NCI-H526 treated with DMSO at 0.1 percent for 48 hours (cell line): ENCODE data around the gene TMPRSS4.

ENCODE experiments used
- DNase-seq: peaks from one replicate; lab custom pipeline; 2025; lab: John Stamatoyannopoulos, UW

Gene TMPRSS4

DNA sequence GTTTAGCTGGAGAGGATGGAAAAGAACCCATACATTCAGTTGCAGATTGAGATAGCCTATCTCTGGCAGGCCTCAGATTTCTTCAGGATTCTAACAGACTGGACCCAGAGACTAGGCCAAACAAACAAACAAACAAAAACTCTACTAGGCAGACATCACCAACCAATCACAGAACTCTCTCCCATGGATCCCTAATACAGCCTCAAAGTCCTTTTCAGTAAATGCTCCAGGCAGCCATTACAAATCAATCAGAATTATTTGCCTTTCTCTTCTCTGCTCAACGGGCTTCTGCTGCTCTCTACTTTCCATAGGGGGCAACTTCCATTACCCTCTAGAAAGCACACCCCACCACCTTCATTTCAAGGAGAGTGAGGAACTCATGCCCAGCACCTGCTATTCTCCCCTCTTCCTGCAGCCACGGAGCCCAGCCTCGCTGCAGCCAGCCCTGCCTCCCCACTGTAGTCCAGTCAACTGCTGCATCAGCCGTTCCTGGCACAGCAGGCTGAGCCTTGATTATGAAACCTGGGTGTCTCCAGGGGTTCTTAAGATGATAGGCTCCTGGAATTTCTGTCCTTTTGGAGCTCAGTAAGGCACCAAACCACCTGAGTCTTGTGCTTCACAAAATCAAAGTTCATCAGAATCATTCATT, 28.9 kb downstream of the TMPRSS4 start:
- no peak for DNase-seq

DNA sequence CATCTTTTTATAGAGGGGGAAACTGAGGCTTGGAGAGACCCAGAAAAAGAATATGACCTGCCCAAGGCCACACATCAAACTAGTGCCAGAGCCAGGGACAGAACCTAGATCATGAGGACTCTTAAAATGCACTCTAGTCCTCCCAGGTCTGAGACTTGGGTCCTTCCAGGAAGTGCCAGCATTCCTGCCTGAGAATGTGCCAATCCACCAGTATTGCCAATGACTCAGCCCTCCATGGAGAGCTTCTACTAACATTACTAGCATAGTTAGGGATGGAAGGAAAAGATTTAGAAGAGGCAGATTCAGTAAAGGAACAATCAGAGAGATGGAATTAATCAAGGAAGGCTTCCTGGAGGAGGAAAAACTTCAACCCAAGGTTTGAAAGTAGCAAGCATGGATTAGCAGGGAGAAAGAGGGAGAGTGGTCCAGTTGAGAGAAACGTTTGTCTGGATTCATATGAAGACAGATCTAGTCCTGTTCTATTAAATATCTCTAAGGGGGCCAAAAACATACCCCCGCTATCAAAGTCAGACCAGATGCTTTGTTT, 30.0 kb downstream of the TMPRSS4 start:
- no peak for DNase-seq

DNA sequence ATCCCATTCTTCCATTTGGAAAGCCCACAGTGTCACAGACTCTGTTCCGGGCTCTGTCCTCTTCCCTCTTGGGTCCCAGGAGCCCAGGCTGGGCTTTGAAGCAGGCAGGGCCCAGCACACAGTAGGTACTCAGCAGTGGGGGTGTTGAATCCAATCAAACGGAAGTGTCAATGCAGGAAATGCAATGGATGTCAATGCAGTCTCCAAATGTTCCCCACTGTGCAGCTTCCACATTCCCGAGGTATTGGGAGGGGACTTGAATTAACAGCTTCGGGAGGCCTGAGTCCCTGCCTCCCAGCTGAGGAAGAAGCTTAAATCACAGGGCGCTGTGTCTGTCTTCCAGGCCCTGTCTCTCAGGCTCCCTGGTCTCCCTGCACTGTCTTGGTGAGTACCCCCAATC, 31.6 kb downstream of the TMPRSS4 start:
- no peak for DNase-seq

DNA sequence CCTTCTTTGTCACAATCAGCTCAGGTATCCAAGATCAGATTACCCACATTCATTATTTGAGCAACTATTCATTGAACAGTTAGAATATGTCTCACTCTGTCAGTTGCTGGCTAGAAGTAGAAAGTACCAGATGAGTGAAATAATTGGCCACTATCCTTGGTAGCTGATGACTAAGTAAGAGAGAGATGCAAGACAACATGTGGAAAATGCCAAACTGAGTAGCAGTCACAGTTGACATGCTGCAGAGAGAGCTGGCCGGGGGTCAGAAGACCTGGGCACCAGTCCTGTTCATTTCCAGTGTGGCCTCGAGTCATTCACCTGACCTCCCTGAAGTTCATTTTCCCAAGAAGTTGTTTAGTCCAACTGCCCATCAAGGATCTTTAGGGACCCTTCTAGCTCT, 32.4 kb downstream of the TMPRSS4 start:
- no peak for DNase-seq

- no peak for DNase-seq
These were observed 34.3 kb downstream of the TMPRSS4 start for GRCh38 chr11:118111019-118111743.

DNA sequence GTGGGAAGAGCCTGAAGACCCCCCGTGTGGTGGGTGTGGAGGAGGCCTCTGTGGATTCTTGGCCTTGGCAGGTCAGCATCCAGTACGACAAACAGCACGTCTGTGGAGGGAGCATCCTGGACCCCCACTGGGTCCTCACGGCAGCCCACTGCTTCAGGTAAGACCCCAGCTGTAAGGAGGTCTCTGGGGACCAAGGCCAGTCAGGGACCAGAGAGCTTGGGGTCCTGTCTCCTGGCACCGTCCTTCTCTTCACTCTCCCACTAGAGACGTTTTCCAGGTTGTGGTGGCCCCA, 34.8 kb downstream of the TMPRSS4 start:
- DNase-seq, result no peak

DNA sequence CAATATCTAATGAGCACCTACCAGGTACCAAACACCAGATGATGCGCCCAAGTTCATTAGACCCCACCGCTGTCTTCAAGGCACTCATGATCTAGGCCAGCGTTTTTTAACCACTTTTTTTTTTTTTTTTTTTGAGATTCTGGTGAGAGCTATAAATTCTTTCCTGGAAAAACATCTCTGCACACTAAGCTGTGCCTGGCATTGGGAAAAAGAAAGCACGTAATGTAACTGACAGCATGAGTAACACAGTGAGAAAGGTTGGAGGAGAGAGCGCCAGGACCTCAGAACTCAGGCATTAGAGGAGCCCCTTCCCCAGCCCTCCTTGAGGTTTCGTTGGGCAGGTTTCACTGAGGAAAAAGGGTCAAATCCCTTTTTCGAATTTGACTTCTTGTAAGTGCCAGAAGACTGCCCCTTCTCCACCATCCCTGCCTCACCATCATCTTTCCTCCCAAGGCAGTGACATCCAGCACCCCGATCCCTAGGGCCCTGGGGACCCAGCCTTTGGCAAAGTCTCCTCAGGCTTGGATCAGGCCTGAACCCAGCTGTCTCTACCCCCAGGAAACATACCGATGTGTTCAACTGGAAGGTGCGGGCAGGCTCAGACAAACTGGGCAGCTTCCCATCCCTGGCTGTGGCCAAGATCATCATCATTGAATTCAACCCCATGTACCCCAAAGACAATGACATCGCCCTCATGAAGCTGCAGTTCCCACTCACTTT, 36.0 kb downstream of the TMPRSS4 start:
- no peak for DNase-seq

DNA sequence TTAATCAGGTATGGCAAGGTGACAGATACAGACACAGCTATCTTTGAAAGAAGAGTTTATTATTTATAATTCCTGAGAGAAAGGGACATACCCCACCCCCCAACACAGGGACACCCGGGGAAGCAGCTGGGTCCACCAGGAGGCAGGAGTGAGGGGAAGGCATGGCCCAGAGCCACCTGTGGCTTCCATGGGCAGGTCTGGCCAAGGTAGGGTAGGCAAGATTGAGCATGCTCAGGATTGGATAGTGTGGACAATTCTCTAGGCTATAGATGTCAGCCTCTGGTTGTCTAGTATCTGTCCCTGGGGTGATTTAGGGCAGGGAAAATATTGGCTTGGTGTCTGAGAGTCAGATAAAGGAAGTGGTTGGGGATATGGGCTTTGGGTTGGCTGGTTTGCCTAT, 37.4 kb downstream of the TMPRSS4 start:
- DNase-seq, result no peak

GRCh38 chr11:118115048-118115447, 38.2 kb downstream of the TMPRSS4 start:
- no peak for DNase-seq

GRCh38 chr11:118117790-118118601, 41.1 kb downstream of the TMPRSS4 start:
- DNase-seq, result no peak

DNA sequence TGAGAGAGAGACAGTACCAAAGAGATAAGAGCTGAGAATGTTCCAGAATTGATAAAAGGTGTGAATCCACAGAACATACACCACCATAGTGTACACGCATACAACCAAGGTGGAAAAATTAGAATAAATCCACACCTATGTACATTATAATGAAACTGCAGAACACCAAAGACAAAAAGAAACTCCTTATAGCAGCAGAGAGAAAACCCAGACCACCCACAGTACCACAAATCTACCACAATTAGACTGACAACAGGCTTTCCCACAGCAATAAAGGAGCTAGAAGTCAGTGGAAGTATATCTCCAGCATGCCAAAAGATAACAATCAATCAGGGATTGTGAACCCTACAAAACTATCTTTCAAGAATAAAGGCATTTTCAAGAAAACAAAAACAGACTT, 43.9 kb downstream of the TMPRSS4 start:
- no peak for DNase-seq

DNA sequence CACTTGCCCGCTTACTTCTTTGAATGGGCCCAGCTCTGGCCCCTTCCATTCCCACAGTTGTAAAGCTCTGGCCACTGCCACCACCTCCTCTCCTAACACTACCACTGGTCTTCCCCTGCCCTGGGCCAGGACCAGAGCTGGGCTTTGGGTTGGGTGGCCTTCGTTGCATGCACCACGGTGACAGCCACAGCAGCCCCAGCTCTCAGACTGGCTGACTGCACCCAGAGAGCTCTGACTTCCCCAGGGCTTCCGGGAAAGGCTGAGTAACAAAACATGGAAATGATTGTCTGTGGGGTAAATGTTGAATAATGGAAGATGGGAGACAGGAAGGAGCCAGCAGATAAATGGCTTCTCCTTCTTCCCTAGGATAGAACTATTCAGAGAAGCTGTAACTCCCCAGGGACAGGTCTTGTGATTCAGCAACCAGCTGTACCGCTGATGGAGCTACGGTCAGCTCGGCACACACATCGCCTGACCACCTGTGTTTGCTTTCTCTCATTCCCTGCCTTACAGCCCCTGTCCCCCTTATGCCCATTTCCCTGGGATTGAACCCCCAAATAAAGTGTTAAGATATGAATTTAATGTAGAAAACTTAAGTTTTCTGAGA, 48.2 kb downstream of the TMPRSS4 start:
- DNase-seq, result peak; percentile 52

DNA sequence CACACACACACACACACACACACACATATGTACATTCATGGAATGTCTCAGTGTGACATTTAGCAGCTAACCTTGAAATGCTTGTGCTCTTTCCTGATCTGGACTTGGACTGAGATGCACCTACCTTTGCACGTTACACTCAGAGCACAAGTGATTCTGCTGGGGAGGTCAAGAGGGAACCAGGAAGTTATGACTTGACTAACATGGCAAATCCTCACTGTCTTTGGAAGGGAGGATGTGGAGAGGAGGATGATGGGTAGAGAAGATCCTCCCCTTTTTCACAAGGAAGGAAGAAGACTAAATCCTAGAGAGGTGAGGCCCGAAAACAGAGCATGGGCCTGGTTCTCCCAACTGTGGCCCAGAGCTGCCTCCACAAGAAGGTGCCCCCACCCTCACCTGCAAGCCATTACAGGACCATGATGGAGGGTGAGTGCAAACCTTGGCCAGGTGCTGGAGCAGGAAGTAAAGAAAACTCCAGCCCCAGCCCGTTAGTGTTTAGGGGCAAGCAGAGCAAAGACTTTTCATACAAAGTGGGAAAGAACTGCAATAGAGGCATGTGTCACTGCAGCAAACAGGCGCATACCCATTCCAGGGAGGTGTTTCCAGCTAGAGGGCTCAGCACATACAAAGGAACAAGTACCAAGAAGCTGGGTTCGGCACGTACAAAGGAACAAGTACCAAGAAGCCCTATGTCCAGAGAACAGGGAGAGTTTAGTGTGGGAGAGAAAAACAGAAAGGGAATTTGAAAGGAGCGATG, 49.4 kb downstream of the TMPRSS4 start:
- peak; percentile 65 for DNase-seq

DNA sequence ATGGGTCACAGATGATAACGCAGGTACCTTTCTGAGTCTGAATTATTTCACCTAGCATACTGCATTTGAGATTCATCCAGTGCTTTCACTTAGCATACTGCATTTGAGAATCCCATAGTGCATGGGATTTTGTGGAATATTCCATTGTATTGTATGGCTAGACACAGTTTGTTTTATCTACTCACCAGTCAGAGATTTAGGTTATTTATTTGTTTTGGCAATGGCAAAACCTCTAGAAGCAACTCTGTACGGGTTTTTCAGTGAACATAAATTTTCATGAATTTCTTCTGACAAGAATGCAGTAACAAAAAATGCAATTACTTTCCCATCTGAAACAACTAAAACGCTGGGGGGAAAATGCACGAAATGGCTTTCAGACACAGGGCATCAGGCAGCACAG, 51.4 kb downstream of the TMPRSS4 start:
- no peak for DNase-seq

GRCh38 chr11:118128721-118129470, 52.0 kb downstream of the TMPRSS4 start:
- DNase-seq, result no peak

- DNase-seq, result no peak
These were observed 52.7 kb downstream of the TMPRSS4 start for GRCh38 chr11:118129471-118130172.

- DNase-seq, result no peak
These were observed 55.7 kb downstream of the TMPRSS4 start for GRCh38 chr11:118132385-118133151.

GRCh38 chr11:118133816-118134215, 56.9 kb downstream of the TMPRSS4 start:
- DNase-seq, result no peak
